Measurements from ENCODE around the gene RBKS.

GRCh38 chr2:27831279-27832050, 58.7 kb downstream of the RBKS start:
- TF ChIP-seq, protein P1, sequence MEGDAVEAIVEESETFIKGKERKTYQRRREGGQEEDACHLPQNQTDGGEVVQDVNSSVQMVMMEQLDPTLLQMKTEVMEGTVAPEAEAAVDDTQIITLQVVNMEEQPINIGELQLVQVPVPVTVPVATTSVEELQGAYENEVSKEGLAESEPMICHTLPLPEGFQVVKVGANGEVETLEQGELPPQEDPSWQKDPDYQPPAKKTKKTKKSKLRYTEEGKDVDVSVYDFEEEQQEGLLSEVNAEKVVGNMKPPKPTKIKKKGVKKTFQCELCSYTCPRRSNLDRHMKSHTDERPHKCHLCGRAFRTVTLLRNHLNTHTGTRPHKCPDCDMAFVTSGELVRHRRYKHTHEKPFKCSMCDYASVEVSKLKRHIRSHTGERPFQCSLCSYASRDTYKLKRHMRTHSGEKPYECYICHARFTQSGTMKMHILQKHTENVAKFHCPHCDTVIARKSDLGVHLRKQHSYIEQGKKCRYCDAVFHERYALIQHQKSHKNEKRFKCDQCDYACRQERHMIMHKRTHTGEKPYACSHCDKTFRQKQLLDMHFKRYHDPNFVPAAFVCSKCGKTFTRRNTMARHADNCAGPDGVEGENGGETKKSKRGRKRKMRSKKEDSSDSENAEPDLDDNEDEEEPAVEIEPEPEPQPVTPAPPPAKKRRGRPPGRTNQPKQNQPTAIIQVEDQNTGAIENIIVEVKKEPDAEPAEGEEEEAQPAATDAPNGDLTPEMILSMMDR (IDR thresholded peaks at IDR 0.05) = no peak
- no peak for TF ChIP-seq POLR2A (IDR thresholded peaks at IDR 0.05)

Data from Peyer's patch (tissue), 4 donors.